Activated CD8-positive, alpha-beta memory T cell treated with anti-CD3 and anti-CD28 coated beads, Interleukin-2, amount 50 U/mL, for 24 hours (primary cell): ENCODE results near the gene CTTNBP2.
"Not testable (repeated sequence)": the region's sequence is repeated elsewhere in the genome, so short reads cannot be mapped to it uniquely, and the experiment has no call there.

Experiments
- DNase-seq: peaks from one replicate; pipeline ENCODE4 v3.0.0-alpha.2; 2020; ENCODE audit errors: extremely low read depth

Gene CTTNBP2

GRCh38 chr7:117739085-117739484 is 134.2 kb downstream of the CTTNBP2 start:
- no peak for DNase-seq

GRCh38 chr7:117737926-117738325 is 135.3 kb downstream of the CTTNBP2 start:
- DNase-seq, result no peak

DNA sequence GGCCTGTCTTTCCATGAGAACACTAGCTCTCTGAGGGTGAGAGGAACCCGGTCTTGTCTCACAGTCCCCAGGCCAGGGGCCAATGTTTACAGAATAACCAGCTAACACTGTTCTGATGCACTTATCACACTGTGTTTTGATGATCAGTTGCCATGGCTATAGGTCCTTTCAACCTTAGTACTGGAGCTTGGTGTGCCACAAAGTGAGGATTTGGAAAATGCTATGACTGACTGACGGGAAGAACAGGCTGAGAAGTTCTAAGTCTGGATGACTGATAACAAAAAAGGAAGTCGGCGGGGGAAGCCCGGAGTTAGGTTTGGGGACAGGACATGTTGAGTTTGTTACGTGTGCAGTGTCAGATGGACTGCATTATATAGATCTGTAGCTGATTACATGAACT is 141.8 kb downstream of the CTTNBP2 start:
- DNase-seq, result no peak

- no peak for DNase-seq
Measured at GRCh38 chr7:117730390-117730789, 142.9 kb downstream of the CTTNBP2 start.

DNA sequence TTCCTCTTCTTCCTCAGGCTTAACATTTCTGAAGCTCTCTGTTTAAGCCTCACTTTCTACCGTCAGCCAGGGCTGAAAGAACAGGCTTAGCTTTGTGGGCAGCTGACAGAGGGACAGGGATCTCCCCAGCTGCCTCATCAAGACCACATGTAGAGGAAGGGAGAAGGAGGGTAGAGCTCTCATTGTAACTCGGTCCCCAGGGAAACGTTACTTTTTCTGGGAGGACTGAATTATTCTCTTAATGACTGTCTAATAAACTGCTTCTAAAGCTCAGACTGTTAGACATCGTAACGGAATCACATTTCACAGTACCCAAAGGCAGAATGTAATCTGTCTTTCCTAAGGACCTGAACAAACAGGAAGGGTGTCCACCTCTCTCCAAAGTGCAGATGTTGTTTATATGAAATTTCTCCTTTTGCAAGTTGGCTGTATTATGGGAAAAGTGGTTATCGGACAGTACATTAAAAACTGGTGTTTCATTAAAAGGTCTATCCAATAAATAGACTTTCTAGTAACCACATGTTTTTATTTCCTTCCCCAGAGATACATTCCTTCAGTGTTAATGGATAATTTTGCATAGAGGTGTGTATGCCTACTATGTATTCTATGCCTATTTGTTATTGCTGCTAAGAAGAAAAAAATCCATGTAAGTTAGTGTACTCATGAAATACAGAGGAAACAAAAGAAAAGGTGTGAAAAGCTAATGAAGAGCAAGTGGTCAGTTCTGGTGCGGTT is 144.2 kb downstream of the CTTNBP2 start:
- no peak for DNase-seq

DNA sequence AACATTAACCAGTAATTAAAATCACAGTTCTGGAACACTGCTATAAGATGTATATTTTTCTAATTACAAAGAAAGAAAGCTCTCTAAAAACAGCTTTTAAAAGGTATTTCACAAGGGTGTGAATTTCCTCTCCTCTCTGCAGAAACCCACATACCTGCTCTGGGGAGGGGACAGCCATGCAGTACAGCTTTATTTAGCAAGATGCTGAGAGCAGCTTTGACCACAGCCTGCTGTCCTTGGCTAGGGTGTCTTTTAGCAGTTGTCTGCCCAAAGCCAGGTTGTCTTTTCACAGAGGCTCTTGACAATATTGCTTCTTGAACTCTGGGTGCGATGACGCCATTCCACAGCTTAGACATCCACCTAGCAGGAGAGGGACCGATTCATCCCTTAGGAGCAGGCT is 148.3 kb downstream of the CTTNBP2 start:
- no peak for DNase-seq

DNA sequence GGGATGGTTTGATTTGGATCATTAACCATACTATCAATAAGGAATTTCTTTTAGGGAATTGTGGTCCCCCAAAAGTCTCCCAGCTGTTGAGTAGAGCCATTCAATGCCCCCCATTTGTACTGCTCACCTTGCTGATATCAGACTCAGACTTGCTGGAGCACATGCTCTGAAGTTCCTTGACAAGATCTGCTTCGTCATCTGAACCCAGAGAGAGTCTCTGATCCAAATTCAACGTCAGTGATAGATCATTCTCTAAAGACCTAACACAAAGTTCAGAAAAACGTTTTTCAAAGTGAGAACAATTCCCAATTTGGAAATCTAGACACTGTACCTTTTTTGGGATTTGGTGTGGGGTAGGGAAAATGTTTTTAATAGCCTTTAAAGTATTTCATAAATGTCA is 153.9 kb downstream of the CTTNBP2 start:
- DNase-seq, result no peak

- no peak for DNase-seq
Measured at GRCh38 chr7:117718116-117718835, 155.0 kb downstream of the CTTNBP2 start.

DNA sequence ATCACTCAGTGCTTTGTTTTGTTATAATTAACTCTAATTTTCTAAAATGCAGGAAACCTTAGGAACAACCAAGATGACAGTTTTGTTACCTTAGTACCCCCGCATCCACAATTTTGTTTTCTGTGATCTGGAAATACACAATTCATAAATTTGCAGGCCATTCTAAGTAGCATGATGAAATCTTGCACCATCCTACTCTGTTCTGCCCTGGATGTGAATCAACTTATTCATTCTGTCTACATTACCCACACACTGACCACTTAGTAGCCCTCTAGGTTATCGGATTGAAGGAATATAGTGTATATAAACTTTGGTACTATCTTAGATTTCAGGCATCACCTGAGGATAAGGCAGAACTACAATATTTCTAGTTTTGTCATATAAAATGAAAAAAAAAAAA is 155.9 kb downstream of the CTTNBP2 start:
- DNase-seq, result no peak

DNA sequence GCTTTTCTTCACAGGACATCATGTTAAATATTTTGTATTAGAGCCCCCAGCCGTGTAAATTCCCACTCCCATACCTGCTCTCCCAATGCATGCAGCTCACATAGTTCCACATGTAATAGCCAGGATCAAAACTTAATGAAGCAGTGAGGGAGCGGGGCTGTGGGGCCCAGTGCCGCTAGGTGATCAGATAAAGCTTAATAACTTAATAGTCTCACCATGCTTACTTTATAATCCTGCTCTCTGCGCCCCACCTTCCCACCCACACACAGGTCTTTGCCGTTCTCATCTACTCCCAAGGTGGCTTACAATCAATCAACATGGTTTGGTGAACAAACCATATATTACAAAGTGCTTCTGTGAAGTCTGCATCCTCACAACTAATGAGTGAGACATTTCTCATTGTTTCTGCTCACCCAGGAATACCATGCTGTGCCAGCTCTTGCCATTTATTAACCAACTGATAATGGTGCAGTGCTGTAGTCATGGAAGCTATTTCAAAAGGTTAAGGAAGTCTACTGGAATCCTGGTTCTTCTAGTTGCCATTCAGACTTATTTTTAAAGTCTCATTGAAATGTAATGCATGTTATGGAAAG is 156.4 kb downstream of the CTTNBP2 start:
- DNase-seq, result no peak

DNA sequence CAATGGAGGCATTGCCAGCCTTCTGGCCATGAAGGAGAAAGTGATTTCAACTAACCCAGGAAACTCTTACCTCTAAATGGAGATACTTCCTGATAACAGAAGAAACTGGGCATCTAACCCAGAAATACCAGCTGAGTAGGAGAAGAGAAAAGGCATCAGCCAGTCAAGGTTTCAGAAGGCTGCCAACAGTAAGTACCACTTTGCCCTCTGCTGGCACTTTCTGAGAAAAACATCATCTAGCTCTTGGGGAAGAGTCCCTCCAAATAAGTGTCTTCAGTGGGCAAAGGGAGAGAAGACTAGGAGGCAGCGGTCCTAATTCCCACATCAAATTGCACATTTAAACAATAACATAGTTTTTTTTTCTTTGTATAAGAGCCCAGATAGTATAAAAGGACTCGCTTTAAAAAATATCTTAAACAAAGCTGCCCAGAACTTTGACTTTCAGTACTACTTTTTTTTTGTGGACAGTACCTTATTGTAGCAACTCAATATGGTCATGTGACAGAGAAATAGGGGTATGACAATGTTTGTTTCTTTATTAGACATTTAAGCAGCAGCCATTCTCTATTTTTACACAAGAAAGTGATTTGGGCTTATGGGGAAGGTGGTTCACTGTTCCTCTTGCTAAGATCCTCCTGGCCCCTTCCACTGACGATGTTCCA is 157.3 kb downstream of the CTTNBP2 start:
- no peak for DNase-seq

- no peak for DNase-seq
Measured at GRCh38 chr7:117711556-117711955, 161.7 kb downstream of the CTTNBP2 start.

DNA sequence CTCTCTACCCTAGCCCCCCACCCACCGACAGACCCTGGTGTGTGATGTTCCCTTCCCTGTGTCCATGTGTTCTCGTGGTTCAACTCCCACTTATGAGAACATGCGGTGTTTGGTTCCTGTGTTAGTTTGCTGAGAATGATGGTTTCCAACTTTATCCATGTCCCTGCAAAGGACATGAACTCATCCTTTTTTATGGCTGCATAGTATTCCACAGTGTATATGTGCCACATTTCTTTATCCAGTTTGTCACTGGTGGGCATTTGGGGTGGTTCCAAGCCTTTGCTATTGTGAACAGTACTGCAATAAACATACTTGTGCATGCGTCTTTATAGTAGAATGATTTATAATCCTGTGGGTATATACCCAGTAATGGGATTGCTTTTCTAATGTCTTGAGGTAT is 165.1 kb downstream of the CTTNBP2 start:
- not testable (repeated sequence) for DNase-seq

DNA sequence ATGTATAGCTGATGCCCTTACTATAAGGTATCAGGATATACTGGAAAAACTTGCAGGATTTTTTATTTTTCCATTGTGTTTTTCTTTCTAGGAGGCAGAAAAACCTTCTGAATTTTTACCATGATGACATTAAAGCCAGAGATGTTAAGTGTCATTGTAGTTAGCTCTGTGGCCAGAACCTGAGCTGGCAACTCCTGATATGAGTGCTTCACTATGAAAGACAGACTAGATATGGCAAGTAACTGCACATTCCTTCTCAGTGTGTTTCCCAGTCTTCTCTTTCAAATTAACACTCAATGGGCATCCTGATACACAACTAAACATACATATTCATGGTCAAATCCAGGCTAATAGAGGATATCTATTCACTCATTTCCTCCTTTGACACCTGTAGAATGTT is 166.2 kb downstream of the CTTNBP2 start:
- DNase-seq, result no peak

- DNase-seq, result no peak
Measured at GRCh38 chr7:117706210-117706609, 167.0 kb downstream of the CTTNBP2 start.

DNA sequence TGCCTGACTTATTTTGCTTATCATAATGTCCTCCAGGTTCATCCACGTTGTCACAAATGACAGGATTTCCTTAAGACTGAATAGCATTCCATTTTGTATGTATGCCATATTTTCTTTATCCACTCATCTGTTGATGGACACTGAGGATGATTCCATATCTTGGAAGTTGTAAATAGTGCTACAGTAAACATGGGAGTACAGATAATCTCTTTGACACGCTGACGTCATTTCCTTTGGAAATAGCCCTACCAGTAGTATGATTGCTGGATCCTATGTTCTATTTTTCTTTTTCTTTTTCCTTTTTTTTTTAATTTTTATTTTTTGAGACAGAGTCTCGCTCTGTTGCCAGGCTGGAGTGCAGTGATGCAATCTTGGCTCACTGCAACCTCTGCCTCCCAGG is 167.6 kb downstream of the CTTNBP2 start:
- DNase-seq, result no peak

GRCh38 chr7:117704063-117704462 is 169.2 kb downstream of the CTTNBP2 start:
- no peak for DNase-seq

- DNase-seq, result no peak
Measured at GRCh38 chr7:117698018-117698417, 175.2 kb downstream of the CTTNBP2 start.

- DNase-seq, result no peak
Measured at GRCh38 chr7:117692338-117692737, 180.9 kb downstream of the CTTNBP2 start.

DNA sequence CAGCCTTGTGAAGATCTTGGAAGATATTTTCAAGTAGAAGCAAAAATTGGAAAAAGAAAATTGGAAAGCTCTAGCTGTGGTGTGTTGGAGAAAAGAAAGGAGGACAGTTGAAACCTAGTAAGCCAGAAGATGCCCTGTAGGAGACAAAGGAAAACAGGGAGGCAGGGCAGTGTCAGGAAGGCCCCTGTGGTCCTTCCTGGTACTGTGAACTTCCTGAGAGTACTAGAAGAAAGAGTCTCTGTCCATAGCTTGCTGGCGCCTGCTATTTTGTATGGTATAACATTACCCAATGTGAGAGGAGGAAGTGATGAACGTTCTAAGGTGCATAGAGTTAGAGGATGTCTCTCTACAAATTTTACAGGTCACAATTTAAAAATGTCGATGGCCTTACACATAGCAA is 183.1 kb downstream of the CTTNBP2 start:
- no peak for DNase-seq

DNA sequence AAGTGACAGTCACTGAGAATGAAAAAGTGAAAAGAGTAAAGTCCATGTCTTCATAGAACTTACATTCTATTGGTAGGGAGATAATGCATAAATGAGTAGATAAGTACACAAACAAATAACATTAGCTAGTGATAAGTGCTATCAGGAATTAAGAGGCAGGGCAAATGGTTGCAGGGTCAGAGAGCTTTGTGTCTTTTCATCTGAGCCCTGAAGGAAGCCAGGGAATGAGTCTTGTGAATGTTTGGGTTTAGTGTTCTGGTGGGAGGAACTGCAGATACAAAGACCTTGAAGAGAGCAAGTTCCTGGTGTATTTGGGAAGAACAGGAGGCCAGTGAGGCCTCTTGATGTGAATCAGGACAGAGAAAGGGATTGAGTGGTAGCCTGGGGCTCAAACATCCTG is 183.8 kb downstream of the CTTNBP2 start:
- no peak for DNase-seq

- DNase-seq, result no peak
Measured at GRCh38 chr7:117688126-117688525, 185.1 kb downstream of the CTTNBP2 start.
